DMS 273 (cell line): ENCODE results near the gene KRTAP10-12.

Experiments used
- DNase-seq: peaks from one replicate; lab custom pipeline; 2025; ENCODE audit not compliant: unreplicated experiment; lab: John Stamatoyannopoulos, UW

KRTAP10-12 gene

GRCh38 chr21:44710756-44711326 lies 13.9 kb downstream of the KRTAP10-12 start:
- DNase-seq, result no peak

DNA sequence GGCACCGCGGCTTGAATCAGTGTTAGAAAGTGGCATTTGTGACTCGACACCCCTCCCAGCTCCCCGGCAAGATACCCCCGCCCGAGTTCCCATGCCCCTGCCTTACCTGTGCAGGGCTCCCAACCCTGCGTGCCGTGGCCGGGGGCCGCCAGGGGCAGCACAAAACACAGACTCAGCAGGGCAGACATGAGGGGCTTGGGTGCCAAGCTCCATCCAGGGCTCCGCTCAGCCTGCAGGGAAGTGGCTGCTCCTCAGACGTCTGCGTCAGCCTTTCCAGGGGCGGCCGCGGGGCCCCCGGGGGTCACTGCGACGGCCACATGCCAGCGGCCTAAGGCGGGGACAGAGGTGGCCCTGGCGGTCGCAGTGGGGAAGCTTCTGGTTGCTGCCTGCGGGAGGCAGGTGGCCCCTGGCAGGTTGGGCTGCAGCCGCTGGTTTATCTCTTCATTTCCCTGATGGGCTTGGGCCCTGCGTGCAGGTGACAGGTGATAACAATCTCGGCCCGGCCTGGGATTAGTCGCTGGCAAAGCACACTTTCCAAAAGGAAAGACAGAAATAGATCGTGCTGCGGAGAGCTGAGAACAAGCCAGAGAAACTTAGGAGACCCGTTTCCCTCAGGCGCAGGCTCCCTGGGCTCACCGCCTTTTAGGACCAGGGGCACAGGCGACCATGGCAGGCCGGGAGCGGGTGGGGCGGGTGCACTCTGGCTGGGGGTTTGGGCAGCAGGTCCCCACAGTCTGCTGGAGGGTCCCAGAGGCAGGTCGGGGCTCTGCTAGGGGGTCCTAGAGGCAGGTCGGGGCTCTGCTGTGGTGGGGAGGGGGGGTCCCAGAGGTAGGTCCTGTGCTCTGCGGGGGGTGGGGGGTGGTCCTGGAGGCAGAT lies 14.6 kb downstream of the KRTAP10-12 start, which contains the start of gene TSPEAR:
Gene TSPEAR (minus strand): TSS at position 246 of the 876 bp plus-strand sequence. CDS start 58 bp downstream, at position 188.
- DNase-seq, result no peak

DNA sequence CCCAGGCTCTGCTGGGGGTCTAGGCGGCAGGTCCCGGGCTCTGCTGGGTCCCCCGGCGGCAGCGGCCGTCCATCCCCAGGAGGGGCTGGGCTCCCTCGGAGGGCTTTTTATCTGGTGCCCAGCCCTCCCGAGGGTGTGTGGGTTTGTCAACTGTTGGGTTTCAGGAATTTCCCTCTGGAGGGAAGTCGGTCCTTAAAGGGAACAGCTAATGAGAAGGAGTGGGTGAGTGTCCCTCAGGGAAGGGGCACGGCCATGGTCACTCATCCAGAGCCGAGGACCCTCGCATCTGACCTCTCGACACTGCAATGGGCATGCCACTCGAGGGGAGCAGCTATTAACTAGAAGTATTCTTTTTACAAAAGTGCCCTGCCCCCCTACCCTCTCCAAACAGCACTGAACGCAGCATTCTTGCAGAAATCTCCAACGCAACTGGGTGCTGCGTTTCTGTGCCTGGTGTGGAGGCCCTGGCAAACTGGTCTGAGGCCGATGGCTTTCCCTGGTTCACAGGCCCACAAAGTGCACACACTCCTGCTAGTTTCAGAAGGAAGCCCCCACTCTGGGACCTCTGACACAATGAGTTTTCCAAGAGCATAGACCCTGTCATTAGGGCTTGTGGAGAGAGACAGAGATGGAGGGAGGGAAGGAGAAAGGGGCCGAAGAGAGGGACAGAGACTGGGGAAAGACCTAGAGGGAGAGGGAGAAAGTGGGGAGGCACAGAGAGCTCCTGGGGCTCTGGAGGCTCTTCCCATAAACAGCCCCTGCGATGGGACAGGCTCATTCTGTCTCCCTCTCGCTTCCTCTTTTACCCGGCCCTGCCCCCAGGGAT lies 15.4 kb downstream of the KRTAP10-12 start:
- DNase-seq, result no peak

DNA sequence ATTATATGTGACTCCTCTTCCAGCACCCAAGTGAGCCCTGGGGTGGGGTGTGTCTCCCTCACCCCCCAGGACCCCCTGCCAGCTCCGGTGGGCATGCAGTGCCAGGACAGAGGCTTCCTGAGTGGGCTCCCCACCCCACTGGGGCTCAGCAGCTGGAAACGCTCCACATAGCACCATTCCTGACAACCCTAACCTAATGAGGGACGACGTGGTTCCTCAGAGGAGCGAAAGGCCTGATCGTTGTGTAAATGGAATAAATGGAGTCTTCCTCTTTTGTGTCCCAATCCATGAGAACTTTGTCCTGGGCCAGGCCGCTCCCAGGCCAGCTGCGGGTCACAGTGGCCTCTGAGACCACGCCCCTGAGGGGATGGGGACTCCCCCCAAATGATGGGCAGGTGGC lies 16.2 kb downstream of the KRTAP10-12 start:
- no peak for DNase-seq

GRCh38 chr21:44713846-44714245 lies 16.9 kb downstream of the KRTAP10-12 start:
- no peak for DNase-seq

DNA sequence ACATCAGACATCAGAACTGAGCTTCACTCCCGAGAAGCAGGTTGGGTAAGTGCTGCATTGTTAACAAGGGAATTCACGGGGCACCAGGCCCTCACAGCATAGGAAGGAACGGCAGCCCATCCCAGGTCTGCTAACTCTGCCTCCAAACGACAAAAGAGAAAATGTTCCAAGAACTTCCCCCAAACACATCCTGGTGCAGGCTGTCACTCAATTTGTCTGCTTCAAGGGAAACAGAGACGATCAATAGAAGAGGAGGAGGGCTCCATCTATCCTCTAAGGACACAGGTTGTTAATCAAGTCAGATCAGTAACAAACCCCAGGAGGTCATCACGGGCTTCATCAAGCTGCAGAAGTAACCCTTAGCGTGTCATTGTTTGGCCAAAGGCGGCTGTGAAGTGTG lies 17.9 kb downstream of the KRTAP10-12 start:
- DNase-seq, result no peak

DNA sequence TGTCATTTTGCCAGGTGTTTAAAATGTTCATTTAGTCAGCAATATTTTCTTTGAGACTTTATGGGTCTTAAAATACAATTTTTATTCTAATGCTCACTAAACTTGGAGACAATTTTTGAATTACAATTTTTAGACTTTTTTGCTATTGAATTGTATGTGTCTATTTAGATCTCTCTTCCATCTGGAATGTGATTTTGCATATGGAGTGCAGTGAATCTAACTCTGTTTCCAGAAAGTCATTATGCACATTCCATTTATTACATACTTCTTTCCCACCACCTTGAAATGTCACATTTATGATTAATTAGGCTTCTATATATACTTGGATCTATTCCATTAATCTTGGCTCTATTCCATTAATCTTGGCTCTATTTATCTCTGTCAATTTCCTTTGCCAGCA lies 20.0 kb downstream of the KRTAP10-12 start:
- DNase-seq, result no peak

DNA sequence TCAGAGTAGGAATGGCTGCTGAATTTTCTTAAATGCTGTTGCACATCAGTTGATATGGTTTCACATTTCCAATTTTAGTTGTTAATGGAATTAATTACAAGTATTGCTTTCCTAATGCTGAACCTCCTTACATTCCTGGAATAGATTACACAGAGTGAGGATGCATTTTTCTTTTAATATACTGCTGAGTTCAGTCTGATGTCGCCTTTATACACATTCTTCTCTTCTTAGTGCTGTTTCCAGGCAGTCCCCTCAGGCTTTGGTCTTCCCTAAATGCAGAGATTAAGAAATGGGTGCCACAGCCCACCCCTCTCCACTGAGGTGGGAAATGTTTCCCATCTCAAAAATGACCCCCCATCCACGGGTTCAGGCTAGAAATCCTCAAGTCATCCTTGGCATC lies 21.1 kb downstream of the KRTAP10-12 start:
- no peak for DNase-seq

DNA sequence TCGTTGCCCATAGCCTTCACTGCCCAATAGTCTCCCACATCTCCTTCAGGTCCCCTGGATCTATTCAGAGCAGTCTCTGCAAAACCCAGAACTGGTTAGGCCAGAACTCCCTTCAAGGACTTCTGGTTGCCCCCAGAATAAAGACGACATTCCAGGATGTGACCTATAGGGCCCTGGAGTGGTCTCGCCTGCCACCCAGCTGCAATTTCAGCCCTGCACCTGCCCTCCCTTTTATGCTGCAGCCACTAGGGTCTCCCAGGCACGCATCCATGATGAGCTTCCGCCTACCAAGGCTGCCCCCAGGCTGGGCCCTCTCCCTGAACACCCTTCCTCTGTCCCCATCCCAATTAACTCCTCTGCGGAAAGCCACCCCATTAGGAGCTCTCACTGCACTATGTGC lies 21.6 kb downstream of the KRTAP10-12 start:
- no peak for DNase-seq

GRCh38 chr21:44720170-44720569 lies 23.2 kb downstream of the KRTAP10-12 start:
- DNase-seq, result no peak

GRCh38 chr21:44722731-44723130 lies 25.8 kb downstream of the KRTAP10-12 start:
- DNase-seq, result no peak

DNA sequence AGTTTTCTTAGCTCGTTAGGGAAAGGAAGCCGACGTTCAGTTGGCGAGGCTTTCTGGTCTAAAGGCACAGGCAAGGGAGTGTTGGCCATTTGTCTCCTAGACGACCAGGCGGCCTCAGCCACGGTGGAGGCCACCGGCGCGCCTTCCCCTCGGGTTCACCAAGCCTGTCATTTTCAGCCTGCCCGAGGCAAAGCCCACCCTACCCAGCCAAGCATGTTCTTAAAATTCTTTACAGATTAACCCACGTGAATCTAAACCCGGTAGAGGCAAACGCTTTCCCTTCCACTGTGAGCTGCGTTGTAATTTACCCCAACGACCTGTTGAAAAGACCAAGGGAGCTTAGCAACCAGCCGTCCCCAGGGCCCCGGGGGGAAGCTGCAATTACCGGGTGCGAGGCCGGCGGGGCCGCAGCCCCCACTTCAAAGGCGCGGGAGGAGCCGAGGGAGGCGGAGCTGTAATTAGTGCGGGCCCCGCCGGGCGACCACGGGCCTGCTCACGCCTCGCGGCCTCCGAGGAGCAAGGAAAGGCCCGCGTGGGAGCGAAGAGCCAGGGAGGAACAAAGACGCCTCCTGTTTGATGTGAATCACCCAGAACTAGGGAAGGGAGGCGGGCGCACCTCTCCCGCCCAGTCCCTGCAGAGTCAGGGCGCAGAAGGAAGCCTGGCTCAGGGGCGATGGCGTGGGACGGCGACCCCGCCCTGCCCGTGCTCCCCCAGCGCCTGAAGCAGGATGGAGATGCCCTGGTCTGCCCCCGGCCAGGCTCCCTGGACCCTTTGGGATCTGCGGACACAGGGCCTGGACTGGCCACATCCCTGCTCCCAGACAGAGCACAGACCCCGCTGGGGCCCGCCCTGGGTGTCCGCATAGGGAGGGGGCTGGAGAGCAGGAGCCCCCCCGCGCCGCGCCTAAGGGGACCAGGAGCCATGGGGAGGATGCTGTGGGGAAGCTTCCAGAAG lies 26.5 kb downstream of the KRTAP10-12 start:
- DNase-seq, result peak; percentile 51

DNA sequence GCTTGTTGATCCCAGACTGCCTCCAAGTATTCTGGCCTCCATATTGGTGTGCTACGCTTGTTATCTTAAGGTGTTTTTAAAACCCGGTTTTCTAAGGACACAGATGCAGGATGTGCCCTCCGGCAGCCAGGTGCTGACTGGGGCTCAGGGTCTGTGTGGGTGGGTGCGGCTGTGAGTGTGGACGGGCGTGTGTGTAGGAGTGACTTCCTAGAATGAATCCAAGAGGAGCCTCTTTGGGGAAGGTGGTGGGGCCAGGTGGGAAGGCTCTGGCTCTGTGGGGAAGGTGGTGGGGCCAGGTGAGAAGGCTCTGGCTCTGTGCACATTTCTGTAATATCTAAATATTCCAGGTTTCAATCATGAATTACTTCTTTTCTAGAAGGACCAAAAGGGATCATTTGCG lies 27.2 kb downstream of the KRTAP10-12 start:
- DNase-seq, result no peak

- no peak for DNase-seq
These were observed 28.0 kb downstream of the KRTAP10-12 start for GRCh38 chr21:44724926-44725325.

DNA sequence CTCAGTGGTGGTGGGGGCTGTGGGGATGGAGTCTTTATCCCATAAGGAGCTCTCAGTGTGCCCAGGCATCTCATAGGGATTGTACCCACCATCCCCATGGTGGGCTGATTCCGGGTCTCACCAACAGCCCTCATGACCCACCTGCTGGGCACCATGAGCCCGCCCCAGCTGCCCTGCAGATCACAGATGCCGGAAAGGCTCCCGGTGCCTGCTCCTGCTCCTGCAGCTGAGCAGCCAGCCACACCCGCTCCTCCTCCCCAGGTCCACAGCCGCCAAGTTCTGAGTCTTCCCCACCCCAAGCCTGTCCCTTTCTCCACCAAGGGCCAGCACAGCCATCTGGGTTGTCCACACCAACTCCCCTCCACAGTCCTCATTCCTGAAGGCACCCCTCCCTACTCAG lies 29.9 kb downstream of the KRTAP10-12 start:
- no peak for DNase-seq

DNA sequence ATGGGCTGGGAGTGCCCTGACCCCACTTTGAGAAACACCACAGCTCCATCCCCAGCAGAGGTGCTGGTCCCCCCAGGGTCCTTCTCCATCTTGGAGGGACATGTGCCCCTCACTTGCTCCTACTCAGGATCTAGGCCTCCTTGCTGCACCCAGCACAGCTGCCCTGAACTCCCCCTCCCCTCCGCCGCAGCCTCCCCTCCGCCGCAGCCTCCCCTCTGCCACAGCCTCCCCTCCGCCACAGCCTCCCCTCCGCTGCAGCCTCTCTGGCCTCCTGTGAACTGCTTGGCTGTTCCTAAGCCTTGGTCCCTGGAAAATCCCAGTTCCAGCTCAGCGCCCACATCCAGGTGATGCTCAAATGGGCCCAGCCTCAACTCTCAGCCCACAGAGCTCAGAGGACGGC lies 30.3 kb downstream of the KRTAP10-12 start:
- DNase-seq, result no peak

- DNase-seq, result no peak
These were observed 30.8 kb downstream of the KRTAP10-12 start for GRCh38 chr21:44727757-44728156.

DNA sequence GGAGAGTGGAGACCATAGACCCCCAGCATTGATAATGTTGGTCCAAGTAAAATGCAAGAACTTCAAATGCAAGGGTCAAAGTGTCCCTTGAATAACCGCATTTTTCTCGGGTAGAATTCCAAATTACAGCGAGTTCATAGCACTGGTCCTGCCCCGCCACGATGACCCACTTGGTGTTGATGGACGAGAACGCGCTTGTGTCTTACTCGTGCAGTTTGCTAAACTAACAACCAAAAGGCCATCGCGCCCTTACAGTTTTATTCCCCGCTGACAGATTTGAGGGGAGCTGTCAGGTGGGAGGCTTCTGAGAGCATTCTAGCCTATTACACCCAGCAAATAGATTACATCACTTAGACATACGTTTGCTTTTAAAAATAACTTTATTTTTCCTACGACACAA lies 31.7 kb downstream of the KRTAP10-12 start:
- no peak for DNase-seq

- DNase-seq, result no peak
These were observed 32.5 kb downstream of the KRTAP10-12 start for GRCh38 chr21:44729336-44730027.

DNA sequence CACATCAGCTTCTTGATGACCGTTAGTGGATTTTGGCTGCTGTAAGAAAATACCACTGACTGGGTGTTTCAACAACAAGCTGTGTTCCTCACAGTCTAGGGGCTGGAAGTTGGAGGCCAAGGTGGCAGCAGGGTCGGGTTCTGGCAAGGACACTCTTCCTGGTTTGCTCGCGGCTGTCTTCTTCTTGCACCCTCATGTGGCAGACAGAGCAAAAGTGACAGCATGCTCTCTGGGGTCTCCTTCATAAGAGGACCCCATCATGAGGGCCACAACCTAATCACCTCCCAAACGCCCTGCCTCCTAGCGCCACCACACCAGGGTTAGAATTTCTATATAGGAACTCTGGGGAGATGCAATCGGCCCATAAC lies 33.0 kb downstream of the KRTAP10-12 start:
- DNase-seq, result no peak
